PC-9 (cell line): ENCODE measurements around the gene ABCB1.

Experiments
- CTCF ChIP-seq: fragments of 200-600 bp; sonication (generic); conservative IDR thresholded peaks from 2 replicates; pipeline ENCODE4 v1.6.1; 2017; ENCODE audit warnings: mixed run types, antibody characterized with exemption, mild to moderate bottlenecking, moderate library complexity
- EZH2 ChIP-seq: fragments of 200-600 bp; sonication (generic); IDR thresholded peaks from 2 replicates; pipeline ENCODE4 v1.8.0; 2017; ENCODE audit warnings: antibody characterized with exemption, low read depth

GRCh38 chr7:87565877-87566276, 34.8 kb downstream of the ABCB1 start:
- TF ChIP-seq EZH2, result no peak
- no peak for TF ChIP-seq CTCF
